ENCODE measurements around the gene SENP1. TPM values are rescaled to one million over a fixed set of nuclear protein-coding genes. Genes with fewer than 3 reads are reported as not detected.

SENP1 gene
- total and polyA plus RNA-seq, 2 of the 13 experiments (the other 11 are each of a cell fraction or from before 2014, with no cell fraction given): 14.0 to 20.2 TPM

- Histone ChIP-seq H3K27ac (ENCODE audit: extremely low read length, insufficient read depth, low read length) (no peak overlapping the region), H3K27me3 (ENCODE audit: control insufficient read depth in 1 of 2, insufficient read depth in 2 of 2, low read length in 2 of 2) (no peaks in the 10 kb centered on the region), H4K20me1 (ENCODE audit: insufficient read depth, low read length) (no peaks in the 10 kb centered on the region), H3K4me3 (replicated peaks in 1 of 3; ENCODE audit: insufficient read depth in 1 of 3, low read depth in 2 of 3, low read length in 3 of 3) (no peak overlapping the region), H3K9ac (ENCODE audit: insufficient read depth, low read depth, low read length) (no peak overlapping the region), H3K9me3 (ENCODE audit: low read length) (no peaks in the 10 kb centered on the region), H3K4me1 (ENCODE audit: insufficient read depth, low read length) (no peaks in the 10 kb centered on the region), H3K4me2 (ENCODE audit: low read depth, low read length) (no peak overlapping the region), H3K36me3 (replicated peaks in 1 of 2; ENCODE audit: control insufficient read depth in 1 of 2, insufficient read depth in 2 of 2, low read length in 2 of 2) (peaks cover 3 to 25% of the 10 kb centered on the region in 2 experiments), H2AFZ (ENCODE audit: low read length) (no peak overlapping the region), H3K79me2 (ENCODE audit: insufficient read depth, low read length) (no peaks in the 10 kb centered on the region)
- CTCF ChIA-PET (ENCODE audit: low intra/inter-chr PET ratio, low total read pairs): no interaction called here
- intact Hi-C loops (cut with micrococcal nuclease; ENCODE audit: unreplicated experiment) (no loop called here), in situ Hi-C loops (cut with HindIII; ENCODE audit: extremely low pct_ligation_motif_present, low pct_unique_long_range_greater_than_20kb) (loop anchor here (10.0 kb wide), 1 partner anchor 85 kb away; no protein-coding TSS in a partner anchor)
- 96% methylated on average over 5 of the region's 5 CpGs for WGBS (ENCODE audit: low lambda C conversion rate)
- TF ChIP-seq RNF2 (conservative IDR thresholded peaks at IDR 0.05; ENCODE audit: low read depth) (no peak), GPN1 (CRISPR knock-in tag; IDR thresholded peaks at IDR 0.05; ENCODE audit: borderline replicate concordance) (no peak), ATF7 (IDR thresholded peaks at IDR 0.05) (peak; percentile 56), ATF7 (CRISPR knock-in tag; IDR thresholded peaks at IDR 0.05) (no peak)
- ATAC-seq (no peak), FAIRE-seq (no peak), DNase-seq (ENCODE audit: low spot score) (no peak)
- POLR2A ChIA-PET: no interaction called here
- no TSS peak for BruUV-seq (replicated peaks)
Measured at GRCh38 chr12:48080285-48080684, 25.6 kb downstream of the SENP1 start.

- ChIA-PET POLR2A (no interaction called here), CTCF (ENCODE audit: low intra/inter-chr PET ratio, low total read pairs) (no interaction called here)
- no peak for ATAC-seq
- Histone ChIP-seq H3K27me3 (ENCODE audit: control insufficient read depth in 1 of 2, insufficient read depth in 2 of 2, low read length in 2 of 2) (no peaks in the 10 kb centered on the region), H3K9me3 (ENCODE audit: low read length) (no peaks in the 10 kb centered on the region), H2AFZ (ENCODE audit: low read length) (no peak overlapping the region), H3K27ac (ENCODE audit: extremely low read length, insufficient read depth, low read length) (no peak overlapping the region), H3K9ac (ENCODE audit: insufficient read depth, low read depth, low read length) (no peak overlapping the region), H4K20me1 (ENCODE audit: insufficient read depth, low read length) (no peaks in the 10 kb centered on the region), H3K79me2 (ENCODE audit: insufficient read depth, low read length) (no peaks in the 10 kb centered on the region), H3K36me3 (replicated peaks in 1 of 2; ENCODE audit: control insufficient read depth in 1 of 2, insufficient read depth in 2 of 2, low read length in 2 of 2) (peaks cover 3 to 32% of the 10 kb centered on the region in 2 experiments; a peak in 4 of 5 replicates), H3K4me2 (ENCODE audit: low read depth, low read length) (no peak overlapping the region), H3K4me1 (ENCODE audit: insufficient read depth, low read length) (no peaks in the 10 kb centered on the region), H3K4me3 (replicated peaks in 1 of 3; ENCODE audit: insufficient read depth in 1 of 3, low read depth in 2 of 3, low read length in 3 of 3) (no peak overlapping the region)
- no peak for FAIRE-seq
- no peak for DNase-seq (ENCODE audit: low spot score)
- WGBS (ENCODE audit: low lambda C conversion rate): 97% methylated on average over 5 of the region's 5 CpGs
- no peak for TF ChIP-seq U2AF1 (optimal IDR thresholded peaks at IDR 0.05; ENCODE audit: low read depth, low read length)
- no peak for TF ChIP-seq PPARG (CRISPR knock-in tag; conservative IDR thresholded peaks at IDR 0.05)
- TF ChIP-seq TBX2 (CRISPR knock-in tag; IDR thresholded peaks at IDR 0.05; ENCODE audit: borderline replicate concordance): no peak
- TF ChIP-seq PCBP1 (IDR thresholded peaks at IDR 0.05; ENCODE audit: borderline replicate concordance, low read depth, low read length): no peak
- intact Hi-C loops (cut with micrococcal nuclease; ENCODE audit: unreplicated experiment): no loop called here
- no TSS peak for BruUV-seq (replicated peaks)
- in situ Hi-C loops (cut with HindIII; ENCODE audit: extremely low pct_ligation_motif_present, low pct_unique_long_range_greater_than_20kb): no loop called here
Measured at GRCh38 chr12:48078901-48079300, 27.0 kb downstream of the SENP1 start.

Data from HepG2 (cell line).